ENCODE data around the gene FAM153A. TPM values are rescaled to one million over a fixed set of nuclear protein-coding genes. Genes with fewer than 3 reads are reported as not detected.
A peak's percentile ranks its signal among the peaks of the same experiment; 100 is the strongest.
"Not testable (repeated sequence)": the region's sequence is repeated elsewhere in the genome, so short reads cannot be mapped to it uniquely, and the experiment has no call there.

Gene FAM153A
- total and polyA plus RNA-seq, 8 donors = 0.12 to 11.2 (median 1.8) TPM; not detected in 3

GRCh38 chr5:177723831-177724485 is 58.7 kb downstream of the FAM153A start:
- H3K4me1 ChIP-seq; DNase-seq; H3K4me3 ChIP-seq; H3K9me3 ChIP-seq; H3K27ac ChIP-seq; H3K36me3 ChIP-seq; H3K27me3 ChIP-seq; intact Hi-C loops (cut with DNase I; ENCODE audit: low total_unique reads): not testable (repeated sequence)
- 63 to 100% (median 80%) methylated on average over 2 to 3 of the region's 6 CpGs; no CpG with 5 or more reads in 1 of the 5 donors for WGBS, 5 donors

GRCh38 chr5:177722829-177723228 is 59.9 kb downstream of the FAM153A start:
- 74 to 93% (median 81%) methylated on average over 2 to 4 of the region's 8 CpGs for WGBS, 5 donors
- H3K27me3 ChIP-seq; H3K4me3 ChIP-seq; H3K9me3 ChIP-seq; H3K36me3 ChIP-seq; H3K4me1 ChIP-seq; intact Hi-C loops (cut with DNase I; ENCODE audit: low total_unique reads); DNase-seq; H3K27ac ChIP-seq: not testable (repeated sequence)

GRCh38 chr5:177719989-177720388 is 62.7 kb downstream of the FAM153A start:
- H3K9me3 ChIP-seq; intact Hi-C loops (cut with DNase I; ENCODE audit: low total_unique reads); H3K4me1 ChIP-seq; H3K27ac ChIP-seq; H3K4me3 ChIP-seq; H3K27me3 ChIP-seq; H3K36me3 ChIP-seq; DNase-seq: not testable (repeated sequence)
- no CpG with 5 or more reads among the region's 8 CpGs for WGBS, 5 donors

- H3K4me3 ChIP-seq; H3K9me3 ChIP-seq; H3K27me3 ChIP-seq; H3K36me3 ChIP-seq; intact Hi-C loops (cut with DNase I; ENCODE audit: low total_unique reads); H3K27ac ChIP-seq; H3K4me1 ChIP-seq; DNase-seq: not testable (repeated sequence)
- 82 to 100% (median 90%) methylated on average over 1 of the region's 1 CpG for WGBS, 5 donors
Observed at GRCh38 chr5:177715423-177715822, 67.3 kb downstream of the FAM153A start.

GRCh38 chr5:177696100-177696499 is 86.6 kb downstream of the FAM153A start:
- H3K9me3 ChIP-seq; H3K27ac ChIP-seq; H3K27me3 ChIP-seq; H3K4me3 ChIP-seq; intact Hi-C loops (cut with DNase I; ENCODE audit: low total_unique reads); H3K36me3 ChIP-seq; DNase-seq: not testable (repeated sequence)
- 94 to 97% (median 96%) methylated on average over 9 to 22 of the region's 22 CpGs for WGBS, 5 donors
- H3K4me1 ChIP-seq = peaks cover 0 to 11% (median 4%) of the 10 kb centered on the region in 4 donors

- H3K27ac ChIP-seq; H3K4me3 ChIP-seq; H3K9me3 ChIP-seq; H3K27me3 ChIP-seq; intact Hi-C loops (cut with DNase I; ENCODE audit: low total_unique reads); H3K36me3 ChIP-seq; DNase-seq: not testable (repeated sequence)
- peaks cover 0 to 11% (median 4%) of the 10 kb centered on the region in 4 donors for H3K4me1 ChIP-seq
- WGBS, 5 donors = 81 to 98% (median 92%) methylated on average over 7 to 10 of the region's 12 CpGs
Observed at GRCh38 chr5:177695356-177695930, 87.3 kb downstream of the FAM153A start.

GRCh38 chr5:177694518-177694835 is 88.2 kb downstream of the FAM153A start:
- intact Hi-C loops (cut with DNase I; ENCODE audit: low total_unique reads); H3K9me3 ChIP-seq; H3K4me3 ChIP-seq; H3K27me3 ChIP-seq; H3K27ac ChIP-seq; H3K36me3 ChIP-seq; DNase-seq: not testable (repeated sequence)
- peaks cover 0 to 11% (median 4%) of the 10 kb centered on the region in 4 donors for H3K4me1 ChIP-seq
- WGBS, 5 donors = no CpG with 5 or more reads among the region's 2 CpGs

- H3K9me3 ChIP-seq; H3K27me3 ChIP-seq; intact Hi-C loops (cut with DNase I; ENCODE audit: low total_unique reads); H3K4me3 ChIP-seq; H3K36me3 ChIP-seq: not testable (repeated sequence)
- Histone ChIP-seq H3K27ac (peak overlapping the region; percentile 55 to 68 (median 60)), H3K4me1 (peaks cover 0 to 11% (median 4%) of the 10 kb centered on the region in 4 donors)
- peak; percentile 59 to 96 for DNase-seq
- 40 to 56% (median 44%) methylated on average over 5 to 7 of the region's 8 CpGs for WGBS, 5 donors
Observed at GRCh38 chr5:177693671-177694517, 88.8 kb downstream of the FAM153A start.

GRCh38 chr5:177692969-177693368 is 89.7 kb downstream of the FAM153A start:
- Histone ChIP-seq H3K4me1 (peaks cover 0 to 11% (median 4%) of the 10 kb centered on the region in 4 donors), H3K27ac (peak overlapping the region in 1 of 5 donors; percentile 60)
- intact Hi-C loops (cut with DNase I; ENCODE audit: low total_unique reads); DNase-seq; H3K4me3 ChIP-seq; H3K36me3 ChIP-seq; H3K9me3 ChIP-seq; H3K27me3 ChIP-seq: not testable (repeated sequence)
- 50 to 84% (median 65%) methylated on average over 1 to 3 of the region's 7 CpGs for WGBS, 5 donors

- H3K4me3 ChIP-seq; H3K9me3 ChIP-seq; H3K27ac ChIP-seq; intact Hi-C loops (cut with DNase I; ENCODE audit: low total_unique reads); H3K36me3 ChIP-seq; DNase-seq; H3K27me3 ChIP-seq: not testable (repeated sequence)
- H3K4me1 ChIP-seq = peaks cover 0 to 11% (median 4%) of the 10 kb centered on the region in 4 donors
- WGBS, 5 donors = 0 to 14% (median 5%) methylated on average over 1 of the region's 1 CpG
Observed at GRCh38 chr5:177692507-177692906, 90.2 kb downstream of the FAM153A start.

- H3K9me3 ChIP-seq; H3K27me3 ChIP-seq; DNase-seq; H3K4me3 ChIP-seq; H3K36me3 ChIP-seq; H3K27ac ChIP-seq; intact Hi-C loops (cut with DNase I; ENCODE audit: low total_unique reads): not testable (repeated sequence)
- WGBS, 5 donors = 74 to 84% (median 78%) methylated on average over 11 to 12 of the region's 12 CpGs
- peaks cover 0 to 11% (median 4%) of the 10 kb centered on the region in 4 donors for H3K4me1 ChIP-seq
Observed at GRCh38 chr5:177689011-177689610, 93.6 kb downstream of the FAM153A start.
